Embryonic facial prominence (tissue), 1 donor: Measurements from ENCODE around the gene CD68.
"Not testable (repeated sequence)": the region's sequence is repeated elsewhere in the genome, so short reads cannot be mapped to it uniquely, and the experiment has no call there.

ENCODE experiments used
- DNase-seq: peaks from one replicate; pipeline ENCODE4 v3.0.0-alpha.2; 2016; ENCODE audit errors: extremely low spot score

The CD68 gene

DNA sequence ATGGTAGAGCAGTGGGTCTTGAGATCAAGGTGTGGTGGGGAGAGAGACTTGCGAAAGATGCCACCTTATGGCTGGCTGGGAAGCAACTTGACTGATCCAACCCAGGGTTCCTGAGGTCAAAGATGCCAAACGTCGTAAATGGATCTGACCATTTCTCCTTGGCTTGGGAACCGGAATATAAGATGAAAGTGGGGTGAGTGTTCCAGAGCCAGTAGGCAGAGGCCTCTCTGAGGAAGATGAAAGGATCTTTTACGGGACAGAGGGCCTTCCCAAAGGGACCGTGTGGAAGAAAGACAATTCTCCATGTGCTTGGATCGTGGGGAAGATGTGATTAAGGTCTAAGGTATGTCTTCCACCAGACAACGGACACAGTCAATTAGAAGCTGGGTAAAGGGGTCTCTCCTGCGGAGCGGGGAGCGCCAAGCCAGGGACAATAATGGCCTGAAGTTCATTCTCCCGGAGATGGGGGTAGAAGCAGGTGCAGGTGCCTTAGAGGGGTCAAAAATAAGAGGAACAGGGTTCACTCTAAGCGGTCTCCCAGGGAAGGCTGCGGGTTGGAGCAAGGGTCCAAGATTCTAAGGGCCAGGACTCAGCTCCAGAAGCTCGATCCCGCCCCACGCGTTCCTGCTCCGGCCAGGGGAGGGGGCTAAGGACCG lies 34.5 kb downstream of the CD68 start:
- no peak for DNase-seq

GRCh38 chr17:7614425-7615264 lies 35.2 kb downstream of the CD68 start, which contains the start of gene FXR2:
FXR2 (minus strand) TSS chr17:7614897; CDS start chr17:7614532, 365 bp downstream.
- peak; percentile 100 for DNase-seq

GRCh38 chr17:7615265-7615747 lies 35.9 kb downstream of the CD68 start:
- DNase-seq: no peak

GRCh38 chr17:7618608-7619007 lies 39.2 kb downstream of the CD68 start:
- no peak for DNase-seq

DNA sequence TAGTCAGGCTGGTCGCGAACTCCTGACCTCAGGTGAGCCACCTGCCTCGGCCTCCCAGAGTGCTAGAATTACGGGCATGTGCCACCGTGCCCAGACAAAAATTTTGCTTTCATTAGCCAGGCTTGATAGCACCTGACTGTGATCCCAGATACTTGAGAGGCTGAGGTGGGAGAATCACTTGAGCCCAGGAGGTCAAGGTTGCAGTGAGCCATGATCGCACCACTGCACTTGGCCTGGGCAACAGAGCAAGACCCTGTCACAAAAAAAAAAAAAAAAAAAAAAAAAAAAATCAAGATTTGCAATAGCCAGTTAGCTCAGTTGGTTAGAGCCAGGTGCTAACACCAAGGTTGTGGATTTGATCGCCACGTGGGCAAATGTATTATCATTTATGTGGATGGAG lies 41.4 kb downstream of the CD68 start:
- no peak for DNase-seq

DNA sequence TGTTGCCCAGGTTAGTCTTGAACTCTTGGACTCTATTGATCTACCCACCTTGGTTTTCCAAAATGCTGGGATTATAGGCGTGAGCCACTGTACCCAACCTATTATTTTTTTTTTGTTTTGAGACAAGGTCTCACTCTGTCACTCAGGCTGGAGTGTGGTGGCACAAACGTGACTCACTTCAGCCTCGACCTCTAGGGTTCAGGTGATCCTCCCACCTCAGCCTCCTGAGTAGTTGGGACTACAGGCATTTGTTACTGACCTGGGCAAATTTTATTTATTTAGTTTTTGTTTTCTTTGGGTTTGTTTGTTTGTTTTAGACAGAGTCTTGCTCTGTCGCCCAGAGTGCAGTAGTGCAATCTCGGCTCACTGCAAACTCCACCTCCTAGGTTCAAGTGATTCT lies 44.2 kb downstream of the CD68 start:
- no peak for DNase-seq

DNA sequence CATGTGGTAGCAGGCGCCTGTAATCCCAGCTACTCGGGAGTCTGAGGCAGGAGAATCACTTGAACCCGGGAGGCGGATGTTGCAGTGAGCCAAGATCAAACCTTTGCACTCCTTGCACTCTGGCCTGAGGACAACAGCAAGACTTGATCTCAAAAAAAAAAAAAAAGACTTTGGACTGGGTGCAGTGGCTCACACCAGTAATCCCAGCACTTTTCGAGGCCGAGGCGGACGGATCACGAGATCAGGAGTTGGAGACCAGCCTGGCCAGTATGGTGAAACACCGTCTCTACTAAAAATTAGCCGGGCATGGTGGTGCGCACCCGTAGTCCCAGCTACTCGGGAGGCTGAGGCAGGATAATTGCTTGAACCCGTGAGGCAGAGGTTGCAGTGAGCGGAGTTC lies 46.3 kb downstream of the CD68 start:
- DNase-seq: not testable (repeated sequence)

GRCh38 chr17:7626307-7626706 lies 46.9 kb downstream of the CD68 start:
- DNase-seq: no peak

GRCh38 chr17:7626956-7627249 lies 47.5 kb downstream of the CD68 start:
- no peak for DNase-seq

DNA sequence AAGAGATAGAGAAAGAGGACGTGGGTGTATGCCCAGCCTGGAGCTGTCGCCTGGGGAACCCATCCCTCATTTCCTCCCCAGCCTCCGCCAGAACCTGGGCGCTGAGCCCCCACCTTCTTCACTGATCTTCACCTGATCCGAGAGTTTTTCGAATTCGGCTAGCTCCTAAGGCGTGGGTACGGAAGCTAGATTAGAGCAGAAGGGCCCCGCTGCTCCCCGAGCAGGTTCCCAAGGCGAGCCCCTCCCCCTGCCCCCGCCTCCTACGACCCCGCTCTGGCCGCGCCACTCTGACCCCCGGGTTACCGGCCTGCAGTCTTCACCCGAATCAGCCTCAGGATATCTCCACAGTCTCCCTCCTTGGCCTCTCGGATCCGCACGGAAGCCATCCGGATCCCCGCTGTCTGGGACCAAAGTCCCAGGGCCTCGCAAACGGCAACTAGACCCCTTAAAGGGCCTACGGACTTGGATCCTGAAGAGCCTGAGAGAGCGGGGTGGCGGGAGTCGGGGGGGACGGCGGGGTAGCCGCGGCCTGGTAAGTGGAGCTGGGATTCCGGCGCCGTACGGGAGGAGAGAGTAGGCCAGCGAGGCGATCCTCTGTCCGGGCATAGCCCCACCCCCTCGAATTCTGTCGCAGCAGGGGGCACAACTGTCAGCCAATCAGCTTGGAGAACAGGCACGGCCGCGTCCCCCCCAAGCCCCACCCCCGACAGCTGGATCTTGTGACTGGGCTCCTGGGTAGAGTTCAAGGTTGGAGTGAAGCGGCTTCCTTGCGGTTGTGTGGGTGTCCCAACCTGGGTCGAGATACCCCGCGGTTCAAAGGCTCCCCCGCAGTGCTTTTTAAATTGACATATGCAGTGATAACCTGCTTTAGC lies 48.0 kb downstream of the CD68 start, which contains the start of gene SAT2:
SAT2 (minus strand) TSS at position 572 of the 872 bp plus-strand sequence; CDS start at position 386, 186 bp downstream.
- peak; percentile 74 for DNase-seq

GRCh38 chr17:7629939-7630571 lies 50.6 kb downstream of the CD68 start, which contains the start of gene SHBG:
SHBG (plus strand) TSS chr17:7630135; CDS start chr17:7630173, 38 bp downstream.
- no peak for DNase-seq
